Mesothelial cell of epicardium (in vitro differentiated cells): Measurements from ENCODE around the gene FAM78A. TPM values are rescaled to one million over a fixed set of nuclear protein-coding genes. Genes with fewer than 3 reads are reported as not detected.

Experiments used
- DNase-seq, 2 experiments: peaks; one replicate each; pipeline ENCODE4 v3.0.0; 2021; ENCODE audit warnings: low spot score in 2 of 2; ENCODE audit not compliant: unreplicated experiment in 2 of 2
- H3K27ac Mint-ChIP-seq: 2 replicates; pipeline ENCODE4 v1.8.0; 2021; ENCODE audit warnings: mixed read lengths
- H3K27me3 Mint-ChIP-seq: 2 replicates; pipeline ENCODE4 v1.8.0; 2021; ENCODE audit warnings: low read depth, mixed read lengths
- H3K36me3 Mint-ChIP-seq: 2 replicates; pipeline ENCODE4 v1.8.0; 2021; ENCODE audit warnings: mixed read lengths
- H3K4me1 Mint-ChIP-seq: 2 replicates; pipeline ENCODE4 v1.8.0; 2021; ENCODE audit warnings: mixed read lengths
- H3K4me3 Mint-ChIP-seq: 2 replicates; pipeline ENCODE4 v1.8.0; 2021; ENCODE audit warnings: mild to moderate bottlenecking, moderate library complexity, mixed read lengths
- H3K9me3 Mint-ChIP-seq: 2 replicates; pipeline ENCODE4 v1.8.0; 2021; ENCODE audit warnings: mixed read lengths
- CTCF ChIP-seq: fragments of 200-600 bp; sonication (generic); IDR thresholded peaks from one replicate; pipeline ENCODE4 v1.5.0; 2021; ENCODE audit warnings: antibody characterized with exemption; ENCODE audit not compliant: unreplicated experiment
- total RNA-seq: library from RNA; stranded (reverse); gene quantifications from 3 replicates; pipeline ENCODE4 v1.2.1, GENCODE V29; 2021

The FAM78A gene
- total RNA-seq, 1 donor from 2014 or later, result 0.80 TPM

DNA sequence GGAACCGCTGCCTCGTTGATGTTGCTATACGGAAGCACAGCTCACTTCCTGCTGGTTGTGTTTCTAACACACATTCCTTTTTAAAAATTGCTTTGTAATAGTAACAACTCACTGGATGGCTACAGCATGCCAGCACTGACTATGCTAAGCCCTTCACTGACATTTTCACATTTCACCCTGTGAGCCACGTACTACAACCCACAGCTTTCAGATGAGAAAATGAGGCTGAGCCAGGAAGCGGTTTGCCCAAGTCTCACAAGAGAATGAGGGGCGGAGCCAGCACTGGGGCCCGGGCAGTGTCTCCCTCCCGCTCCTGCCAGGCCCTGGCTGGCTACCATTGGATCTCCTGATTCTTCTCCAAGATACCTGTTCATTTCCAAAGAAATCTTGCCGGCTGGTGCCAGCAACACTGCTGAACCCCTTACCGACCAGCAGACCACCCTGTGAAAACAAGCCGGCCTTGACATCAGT is 38.3 kb downstream of the FAM78A start:
- TF ChIP-seq CTCF, result no peak
- Mint-ChIP-seq H3K36me3 (peaks cover 16% of the 10 kb centered on the region), H3K27me3 (no peaks in the 10 kb centered on the region), H3K4me1 (peaks cover 20% of the 10 kb centered on the region), H3K4me3 (peak overlapping the region; percentile 37), H3K9me3 (peaks cover 3% of the 10 kb centered on the region), H3K27ac (peak overlapping the region; percentile 34)
- no peak for DNase-seq

DNA sequence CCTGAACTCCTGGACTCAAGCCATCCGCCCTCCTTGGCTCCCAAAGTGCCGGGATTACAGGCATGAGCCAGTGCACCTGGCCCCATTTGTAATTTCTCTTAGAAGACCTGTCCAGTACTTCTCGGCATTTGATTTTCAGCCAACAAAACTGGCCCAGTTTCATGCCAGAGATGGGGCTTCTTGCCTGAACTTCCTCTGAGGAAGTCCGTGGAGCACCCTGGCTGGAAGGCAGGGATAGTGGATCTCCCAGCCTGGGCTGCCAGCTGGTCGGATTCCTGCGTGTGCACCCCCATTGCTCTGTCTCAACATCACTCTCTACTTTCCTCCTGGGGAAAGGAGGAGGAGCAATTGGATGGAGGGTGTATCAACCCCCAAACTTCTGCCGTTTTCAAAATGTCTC is 39.0 kb downstream of the FAM78A start:
- Mint-ChIP-seq H3K36me3 (peaks cover 18% of the 10 kb centered on the region), H3K4me1 (peaks cover 20% of the 10 kb centered on the region), H3K9me3 (no peaks in the 10 kb centered on the region), H3K27me3 (no peaks in the 10 kb centered on the region), H3K27ac (no peak overlapping the region), H3K4me3 (no peak overlapping the region)
- no peak for TF ChIP-seq CTCF
- DNase-seq, result no peak

DNA sequence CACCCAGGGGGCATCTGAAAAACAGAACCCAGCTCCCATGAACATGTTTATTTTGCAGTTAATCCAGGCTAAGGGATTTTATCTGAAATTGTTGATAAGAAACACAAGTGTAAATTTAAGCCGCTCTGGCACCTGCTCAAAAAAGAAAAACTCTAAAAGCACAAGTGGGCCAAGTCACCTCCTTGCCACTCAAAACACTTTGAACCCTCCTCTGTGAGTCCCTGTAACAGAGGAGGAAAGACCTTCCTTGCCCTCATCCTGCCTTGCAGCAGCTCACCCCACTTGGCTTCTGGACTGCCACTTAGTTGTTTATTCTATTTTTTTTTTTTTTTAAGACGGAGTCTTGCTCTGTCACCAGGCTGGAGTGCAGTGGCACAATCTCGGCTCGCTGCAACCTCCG is 39.5 kb downstream of the FAM78A start:
- H3K27ac Mint-ChIP-seq, result no peak overlapping the region
- TF ChIP-seq CTCF, result no peak

DNA sequence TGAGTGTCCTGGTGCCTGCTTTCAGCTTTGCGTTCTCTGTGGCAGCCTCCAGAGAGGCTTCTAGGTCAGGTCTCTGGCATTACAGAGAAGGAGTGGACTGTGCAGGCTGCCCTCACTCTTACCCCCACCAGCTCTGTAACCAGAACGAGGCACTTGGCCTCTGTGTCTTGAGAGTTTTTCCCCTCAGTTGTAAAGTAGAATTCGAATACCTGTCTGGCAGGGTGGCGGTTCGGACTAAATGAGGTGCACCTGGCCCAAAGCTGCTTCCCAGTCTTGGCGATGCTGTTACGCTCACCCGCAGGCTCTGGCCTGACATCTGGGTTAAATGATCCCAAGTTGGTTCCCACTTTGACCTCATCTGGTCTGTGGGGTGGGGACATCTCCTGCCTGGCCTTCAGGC is 40.1 kb downstream of the FAM78A start:
- no peak for TF ChIP-seq CTCF
- H3K27ac Mint-ChIP-seq, result no peak overlapping the region
- H3K4me3 Mint-ChIP-seq, result no peak overlapping the region
- peaks cover 21% of the 10 kb centered on the region for H3K36me3 Mint-ChIP-seq
- H3K9me3 Mint-ChIP-seq, result no peaks in the 10 kb centered on the region
- no peaks in the 10 kb centered on the region for H3K27me3 Mint-ChIP-seq
- no peak for DNase-seq
- peaks cover 20% of the 10 kb centered on the region for H3K4me1 Mint-ChIP-seq

More for the DNA sequence above, 39.5 kb downstream of the FAM78A start:
- H3K9me3 Mint-ChIP-seq, result no peaks in the 10 kb centered on the region
- H3K4me3 Mint-ChIP-seq, result no peak overlapping the region
- H3K27me3 Mint-ChIP-seq, result no peaks in the 10 kb centered on the region
- no peak for DNase-seq
- peaks cover 20% of the 10 kb centered on the region for H3K4me1 Mint-ChIP-seq
- H3K36me3 Mint-ChIP-seq, result peaks cover 19% of the 10 kb centered on the region

GRCh38 chr9:131235480-131235851 is 40.8 kb downstream of the FAM78A start:
- no peaks in the 10 kb centered on the region for H3K27me3 Mint-ChIP-seq

More at GRCh38 chr9:131235480-131235851, 40.8 kb downstream of the FAM78A start:
- Mint-ChIP-seq H3K4me1 (peaks cover 20% of the 10 kb centered on the region), H3K36me3 (peaks cover 24% of the 10 kb centered on the region), H3K4me3 (no peak overlapping the region), H3K27ac (no peak overlapping the region), H3K9me3 (no peaks in the 10 kb centered on the region)
- DNase-seq, result no peak
- TF ChIP-seq CTCF, result no peak
